Measurements from ENCODE around the gene BCAT1. TPM values are rescaled to one million over a fixed set of nuclear protein-coding genes. Genes with fewer than 3 reads are reported as not detected.

Gene BCAT1
- total RNA-seq, 4 donors from 2014 or later = 3.9 to 36.3 (median 13.7) TPM

- Histone ChIP-seq H3K27ac (no peak overlapping the region), H3K4me3 (no peak overlapping the region), H3K36me3 (no peaks in the 10 kb centered on the region), H3K4me1 (no peaks in the 10 kb centered on the region), H3K27me3 (no peaks in the 10 kb centered on the region), H3K9me3 (no peaks in the 10 kb centered on the region)
- no peak for TF ChIP-seq POLR2A (IDR thresholded peaks at IDR 0.05)
- no peak for TF ChIP-seq CTCF (IDR thresholded peaks at IDR 0.05)
- DNase-seq = no peak
Observed at GRCh38 chr12:24904871-24905270, 44.0 kb downstream of the BCAT1 start.

- Histone ChIP-seq H3K4me3 (peak overlapping the region; percentile 31 to 53 (median 38)), H3K4me1 (no peaks in the 10 kb centered on the region), H3K9me3 (no peaks in the 10 kb centered on the region), H3K27ac (peak overlapping the region in 3 of 4 donors; percentile 30 to 47 (median 32)), H3K36me3 (no peaks in the 10 kb centered on the region), H3K27me3 (no peaks in the 10 kb centered on the region)
- no peak for DNase-seq
- no peak for TF ChIP-seq POLR2A (IDR thresholded peaks at IDR 0.05)
- TF ChIP-seq CTCF (IDR thresholded peaks at IDR 0.05) = no peak
Observed at GRCh38 chr12:24903329-24904088, 45.4 kb downstream of the BCAT1 start.

- TF ChIP-seq CTCF (IDR thresholded peaks at IDR 0.05) (no peak), POLR2A (IDR thresholded peaks at IDR 0.05) (no peak)
- H3K36me3 ChIP-seq = no peaks in the 10 kb centered on the region
- no peaks in the 10 kb centered on the region for H3K4me1 ChIP-seq
- H3K4me3 ChIP-seq = peak overlapping the region; percentile 31 to 53 (median 38)
- peak overlapping the region; percentile 32 to 47 (median 43) for H3K27ac ChIP-seq
- DNase-seq = peak in 1 of 3 donors; percentile 52
- no peaks in the 10 kb centered on the region for H3K27me3 ChIP-seq
- H3K9me3 ChIP-seq = no peaks in the 10 kb centered on the region
Observed at GRCh38 chr12:24902511-24903328, 46.2 kb downstream of the BCAT1 start.

GRCh38 chr12:24901576-24902461 is 47.1 kb downstream of the BCAT1 start:
- peak overlapping the region in 3 of 4 donors; percentile 31 to 53 (median 36) for H3K4me3 ChIP-seq
- H3K27ac ChIP-seq = no peak overlapping the region
- H3K27me3 ChIP-seq = no peaks in the 10 kb centered on the region
- no peaks in the 10 kb centered on the region for H3K4me1 ChIP-seq
- no peak for TF ChIP-seq POLR2A (IDR thresholded peaks at IDR 0.05)
- no peak for TF ChIP-seq CTCF (IDR thresholded peaks at IDR 0.05)
- DNase-seq = no peak
- H3K36me3 ChIP-seq = no peaks in the 10 kb centered on the region
- H3K9me3 ChIP-seq = no peaks in the 10 kb centered on the region

- H3K4me3 ChIP-seq = no peak overlapping the region
- H3K27ac ChIP-seq = no peak overlapping the region
- H3K36me3 ChIP-seq = no peaks in the 10 kb centered on the region
- DNase-seq = no peak
- no peak for TF ChIP-seq POLR2A (IDR thresholded peaks at IDR 0.05)
- no peaks in the 10 kb centered on the region for H3K4me1 ChIP-seq
- H3K9me3 ChIP-seq = no peaks in the 10 kb centered on the region
- no peaks in the 10 kb centered on the region for H3K27me3 ChIP-seq
Observed at GRCh38 chr12:24900196-24900595, 48.7 kb downstream of the BCAT1 start.

Measured in Peyer's patch (tissue), 4 donors.